H9 (cell line): ENCODE results near the gene DHRSX. TPM values are rescaled to one million over a fixed set of nuclear protein-coding genes. Genes with fewer than 3 reads are reported as not detected.
"Not testable (repeated sequence)": the region's sequence is repeated elsewhere in the genome, so short reads cannot be mapped to it uniquely, and the experiment has no call there.

Experiments
- DNase-seq: peaks from one replicate; pipeline ENCODE4 v3.0.0-alpha.2; 2017
- H2AFZ ChIP-seq: one replicate; pipeline ENCODE4 v1.6.1; 2013; ENCODE audit warnings: mild to moderate bottlenecking, low read length, control low read depth, moderate library complexity
- H2AK5ac ChIP-seq: 2 replicates; pipeline ENCODE4 v1.6.1; 2013; ENCODE audit warnings: low read length, control low read depth, mixed read lengths; ENCODE audit not compliant: insufficient read length
- H2BK120ac ChIP-seq: one replicate; pipeline ENCODE4 v1.6.1; 2013; ENCODE audit warnings: low read depth, mild to moderate bottlenecking, low read length, control low read depth, inconsistent platforms; ENCODE audit not compliant: poor library complexity, severe bottlenecking
- H2BK12ac ChIP-seq: 2 replicates; pipeline ENCODE4 v1.6.1; 2013; ENCODE audit warnings: low read length, control low read depth, mixed read lengths, low read depth; ENCODE audit not compliant: insufficient read length
- H2BK15ac ChIP-seq: 2 replicates; pipeline ENCODE4 v1.6.1; 2013; ENCODE audit warnings: low read depth, low read length, control low read depth
- H2BK20ac ChIP-seq: one replicate; pipeline ENCODE4 v1.6.1; 2013; ENCODE audit warnings: low read depth, mild to moderate bottlenecking, low read length, control low read depth, inconsistent platforms; ENCODE audit not compliant: poor library complexity, severe bottlenecking
- H2BK5ac ChIP-seq: 2 replicates; pipeline ENCODE4 v1.6.1; 2013; ENCODE audit warnings: low read length, control low read depth, mixed read lengths; ENCODE audit not compliant: insufficient read length
- H3K14ac ChIP-seq: 2 replicates; pipeline ENCODE4 v1.6.1; 2013; ENCODE audit warnings: low read length, control low read depth; ENCODE audit not compliant: insufficient read depth
- H3K18ac ChIP-seq: 2 replicates; pipeline ENCODE4 v1.6.1; 2013; ENCODE audit warnings: low read depth, mild to moderate bottlenecking, mixed read lengths, low read length, control low read depth; ENCODE audit not compliant: insufficient read length
- H3K23ac ChIP-seq: 2 replicates; pipeline ENCODE4 v1.6.1; 2013; ENCODE audit warnings: low read length, control low read depth, mixed read lengths, low read depth; ENCODE audit not compliant: insufficient read length
- H3K23me2 ChIP-seq: 2 replicates; pipeline ENCODE4 v1.6.1; 2013; ENCODE audit warnings: low read depth, mild to moderate bottlenecking, mixed read lengths, low read length, control low read depth; ENCODE audit not compliant: insufficient read length, poor library complexity, severe bottlenecking
- H3K27ac ChIP-seq: 2 replicates; pipeline ENCODE4 v1.5.1; 2013; ENCODE audit warnings: low read length, control low read depth, mixed read lengths, low read depth; ENCODE audit not compliant: insufficient read length
- H3K27me3 ChIP-seq: 2 replicates; pipeline ENCODE4 v1.6.1; 2013; ENCODE audit warnings: low read length, control low read depth, inconsistent platforms; ENCODE audit not compliant: insufficient read depth
- H3K4ac ChIP-seq: 2 replicates; pipeline ENCODE4 v1.6.1; 2013; ENCODE audit warnings: low read depth, mild to moderate bottlenecking, control low read depth, inconsistent platforms, low read length, moderate library complexity
- H3K4me1 ChIP-seq: 2 replicates; pipeline ENCODE4 v1.6.1; 2013; ENCODE audit warnings: low read length, control low read depth, inconsistent platforms; ENCODE audit not compliant: insufficient read depth
- H3K4me2 ChIP-seq: 2 replicates; pipeline ENCODE4 v1.6.1; 2013; ENCODE audit warnings: low read length, control low read depth, mixed read lengths; ENCODE audit not compliant: insufficient read length, insufficient read depth
- H3K56ac ChIP-seq: 2 replicates; pipeline ENCODE4 v1.6.1; 2013; ENCODE audit warnings: low read depth, mild to moderate bottlenecking, mixed read lengths, low read length, control low read depth; ENCODE audit not compliant: insufficient read length
- H3K79me1 ChIP-seq: 2 replicates; pipeline ENCODE4 v1.6.1; 2013; ENCODE audit warnings: low read depth, mild to moderate bottlenecking, moderate library complexity, low read length, control low read depth, inconsistent platforms; ENCODE audit not compliant: insufficient read depth, poor library complexity, severe bottlenecking
- H3K79me2 ChIP-seq: 2 replicates; pipeline ENCODE4 v1.6.1; 2013; ENCODE audit warnings: low read length, control low read depth, inconsistent platforms; ENCODE audit not compliant: insufficient read depth
- H3K9ac ChIP-seq: 2 replicates; pipeline ENCODE4 v1.6.1; 2013; ENCODE audit warnings: low read length, control low read depth, mixed read lengths; ENCODE audit not compliant: insufficient read length; ENCODE audit errors: extremely low read depth
- H3K9me3 ChIP-seq: one replicate; pipeline ENCODE4 v1.6.1; 2013; ENCODE audit warnings: low read depth, low read length, inconsistent platforms; ENCODE audit not compliant: control insufficient read depth
- H3T11ph ChIP-seq: one replicate; pipeline ENCODE4 v1.6.1; 2013; ENCODE audit warnings: mild to moderate bottlenecking, low read length, control low read depth, inconsistent platforms
- H4K20me1 ChIP-seq: one replicate; pipeline ENCODE4 v1.6.1; 2013; ENCODE audit not compliant: control insufficient read depth, insufficient read length, insufficient read depth
- H4K5ac ChIP-seq: 2 replicates; pipeline ENCODE4 v1.6.1; 2013; ENCODE audit warnings: low read depth, mild to moderate bottlenecking, mixed read lengths, low read length, control low read depth; ENCODE audit not compliant: insufficient read length
- H4K8ac ChIP-seq: replicated peaks from 2 replicates; pipeline ENCODE4 v1.6.1; 2013; ENCODE audit warnings: low read length, control low read depth, mixed read lengths, low read depth; ENCODE audit not compliant: insufficient read length
- H4K91ac ChIP-seq: 2 replicates; pipeline ENCODE4 v1.6.1; 2013; ENCODE audit warnings: low read depth, mild to moderate bottlenecking, moderate library complexity, mixed read lengths, low read length, control low read depth; ENCODE audit not compliant: insufficient read length
- H3K27ac Mint-ChIP-seq, 3 experiments: 2 replicates in 2 of 3; 3 replicates in 1 of 3; pipeline ENCODE4 v1.8.0; 2020 to 2021; ENCODE audit warnings: mixed read lengths in 3 of 3, mild to moderate bottlenecking in 1 of 3, moderate library complexity in 1 of 3
- H3K27me3 Mint-ChIP-seq: 2 replicates; pipeline ENCODE4 v1.8.0; 2021; ENCODE audit warnings: low read depth, mild to moderate bottlenecking, moderate library complexity, mixed read lengths
- H3K36me3 Mint-ChIP-seq, 3 experiments: 2 replicates in 2 of 3; 3 replicates in 1 of 3; pipeline ENCODE4 v1.8.0; 2020 to 2021; ENCODE audit warnings: low read depth in 3 of 3, mixed read lengths in 3 of 3; ENCODE audit not compliant: insufficient read depth in 1 of 3
- H3K4me1 Mint-ChIP-seq, 2 experiments: 2 replicates each; pipeline ENCODE4 v1.8.0; 2020; ENCODE audit warnings: mixed read lengths in 2 of 2
- H3K4me3 Mint-ChIP-seq, 2 experiments: 2 replicates in 1 of 2; 3 replicates in 1 of 2; pipeline ENCODE4 v1.8.0; 2020 to 2021; ENCODE audit warnings: mild to moderate bottlenecking in 2 of 2, mixed read lengths in 2 of 2, moderate library complexity in 1 of 2
- H3K9me3 Mint-ChIP-seq, 2 experiments: 2 replicates in 1 of 2; 3 replicates in 1 of 2; pipeline ENCODE4 v1.8.0; 2020; ENCODE audit warnings: mild to moderate bottlenecking in 2 of 2, mixed read lengths in 2 of 2, moderate library complexity in 1 of 2
- CTCF ChIP-seq: fragments of 200-600 bp; sonication (generic); conservative IDR thresholded peaks from 3 replicates; pipeline ENCODE4 v1.8.0; 2021; ENCODE audit warnings: antibody characterized with exemption, mild to moderate bottlenecking
- WGBS: extraction: QIAGEN DNeasy Blood & Tissue Kit; methylation state at CpG from one replicate; pipeline ENCODE4 v1.1.7; 2013; ENCODE audit warnings: missing lambda C conversion rate, low lambda C conversion rate, mixed read lengths; ENCODE audit not compliant: insufficient read length; ENCODE audit errors: extremely low coverage; 5-methylcytosine and 5-hydroxymethylcytosine counted together
- total RNA-seq: library from RNA; stranded (reverse); gene quantifications from 2 replicates; pipeline ENCODE4 v1.2.1, GENCODE V29; 2021

The DHRSX gene
- total RNA-seq, 1 experiment from 2014 or later = 44.0 TPM

GRCh38 chrX:2471641-2472040 is 29.1 kb downstream of the DHRSX start:
- Mint-ChIP-seq H3K4me1 (peaks cover 10 to 21% of the 10 kb centered on the region in 2 experiments), H3K9me3 (peaks cover 30 to 32% of the 10 kb centered on the region in 2 experiments), H3K27ac (no peak overlapping the region), H3K27me3 (peaks cover 8% of the 10 kb centered on the region), H3K4me3 (no peak overlapping the region), H3K36me3 (peaks cover 32 to 49% (median 47%) of the 10 kb centered on the region in 3 experiments)
- H3T11ph ChIP-seq = no peak overlapping the region
- H3K56ac ChIP-seq = no peak overlapping the region
- no peaks in the 10 kb centered on the region for H3K23me2 ChIP-seq
- DNase-seq = no peak
- no peak overlapping the region for H2AK5ac ChIP-seq
- H2BK20ac ChIP-seq = no peak overlapping the region
- peaks cover 6% of the 10 kb centered on the region for H3K79me1 ChIP-seq
- H4K20me1 ChIP-seq = no peaks in the 10 kb centered on the region
- no peak overlapping the region for H2BK5ac ChIP-seq
- no peak overlapping the region for H2BK15ac ChIP-seq
- no peak overlapping the region for H4K91ac ChIP-seq
- H3K27me3 ChIP-seq = no peaks in the 10 kb centered on the region
- no peak overlapping the region for H2BK12ac ChIP-seq
- no peak overlapping the region for H2AFZ ChIP-seq
- no peak overlapping the region for H3K18ac ChIP-seq
- H3K4ac ChIP-seq = no peak overlapping the region
- H4K5ac ChIP-seq = no peak overlapping the region
- H3K4me1 ChIP-seq = no peaks in the 10 kb centered on the region
- H3K14ac ChIP-seq = no peak overlapping the region
- no peak for TF ChIP-seq CTCF
- H3K9me3 ChIP-seq = peaks cover under 1% of the 10 kb centered on the region
- WGBS = no CpG with 5 or more reads among the region's 7 CpGs
- no peak overlapping the region for H3K27ac ChIP-seq
- no peak overlapping the region for H3K23ac ChIP-seq
- H3K4me2 ChIP-seq = no peak overlapping the region
- H3K9ac ChIP-seq = no peak overlapping the region
- H4K8ac ChIP-seq = no peak overlapping the region
- H2BK120ac ChIP-seq = no peak overlapping the region
- H3K79me2 ChIP-seq = peaks cover 7% of the 10 kb centered on the region; the same call in 1 of the 2 replicates

DNA sequence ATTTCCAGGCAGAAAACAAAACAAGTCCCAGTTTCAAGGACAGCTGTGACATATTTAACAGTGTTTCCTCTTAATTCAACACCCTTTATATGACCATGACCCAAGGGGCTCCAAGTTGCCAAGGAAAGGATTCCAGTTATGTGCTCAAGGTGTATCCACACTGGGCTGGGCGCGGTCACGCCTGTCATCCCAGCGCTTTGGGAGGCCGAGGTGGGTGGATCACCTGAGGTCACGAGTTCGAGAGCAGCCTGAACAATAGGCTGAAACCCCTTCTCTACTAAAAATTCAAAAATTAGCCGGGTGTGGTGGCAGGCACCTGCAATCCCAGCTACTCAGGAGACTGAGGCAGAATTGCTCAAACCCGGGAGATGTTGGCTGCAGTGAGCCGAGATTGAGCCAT is 29.6 kb downstream of the DHRSX start:
- not testable (repeated sequence) for H2BK12ac ChIP-seq, H3K14ac ChIP-seq, DNase-seq, H4K91ac ChIP-seq, H3K27ac Mint-ChIP-seq, H3K27me3 Mint-ChIP-seq, H3K4me2 ChIP-seq, H3K27me3 ChIP-seq, H3K9me3 ChIP-seq, H2AFZ ChIP-seq, H2AK5ac ChIP-seq, H3K27ac ChIP-seq, H3K56ac ChIP-seq, H3T11ph ChIP-seq, H3K79me1 ChIP-seq, H2BK15ac ChIP-seq, H3K23ac ChIP-seq, H3K23me2 ChIP-seq, H4K20me1 ChIP-seq, H2BK5ac ChIP-seq, H3K18ac ChIP-seq, H2BK20ac ChIP-seq, H3K4ac ChIP-seq, H3K4me3 Mint-ChIP-seq, H3K9ac ChIP-seq, H3K4me1 ChIP-seq, H4K8ac ChIP-seq, H4K5ac ChIP-seq, H2BK120ac ChIP-seq
- peaks cover 35 to 38% of the 10 kb centered on the region in 2 experiments for H3K9me3 Mint-ChIP-seq
- H3K79me2 ChIP-seq = peaks cover 12% of the 10 kb centered on the region; the same call in 1 of the 2 replicates
- H3K36me3 Mint-ChIP-seq = peaks cover 37 to 54% (median 52%) of the 10 kb centered on the region in 3 experiments
- peaks cover 7 to 18% of the 10 kb centered on the region in 2 experiments for H3K4me1 Mint-ChIP-seq
- no CpG with 5 or more reads among the region's 10 CpGs for WGBS
